ENCODE results near the gene EML5.
"Not testable (repeated sequence)": the region's sequence is repeated elsewhere in the genome, so short reads cannot be mapped to it uniquely, and the experiment has no call there.

EML5 gene

DNA sequence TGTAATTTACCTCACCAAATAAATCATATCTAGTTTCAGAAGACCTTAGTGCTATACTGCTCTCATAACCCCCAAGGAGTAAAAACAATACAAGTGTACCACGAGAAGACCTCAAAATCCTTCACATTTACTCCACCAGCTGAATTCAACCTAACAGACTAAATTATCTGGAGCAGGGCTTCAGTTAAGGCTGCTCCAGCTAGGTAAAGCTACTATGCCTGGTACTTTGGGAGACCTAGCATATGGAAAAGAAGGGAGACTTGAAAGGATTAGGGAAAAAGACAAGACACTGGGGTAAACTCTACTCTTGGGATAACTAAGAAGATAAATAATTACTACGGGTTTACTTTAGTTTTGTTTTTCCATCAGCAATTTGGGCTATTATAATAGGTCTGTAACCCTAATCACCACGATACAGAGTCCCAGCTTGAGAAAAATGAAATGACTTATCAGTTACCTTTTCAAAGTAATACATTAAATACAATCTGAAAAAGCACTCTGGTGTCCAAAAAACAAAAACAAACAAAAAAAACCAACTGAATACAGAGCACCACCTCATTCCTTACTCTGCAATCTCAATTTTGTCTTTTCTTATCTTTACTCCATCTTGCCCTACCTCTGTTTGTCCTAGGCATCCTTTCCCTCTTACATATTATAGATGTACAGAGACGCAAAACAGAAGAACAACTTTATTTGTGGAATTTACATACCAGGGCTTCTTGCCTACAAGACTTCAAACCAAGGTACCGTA, 2.1 kb downstream of the EML5 start:
- peak; percentile 29 for FAIRE-seq
- no peak for DNase-seq (ENCODE audit: insufficient read length, low spot score)

GRCh38 chr14:88789573-88789972, 3.2 kb downstream of the EML5 start:
- FAIRE-seq; DNase-seq (ENCODE audit: insufficient read length, low spot score): not testable (repeated sequence)

More for the DNA sequence above, 2.1 kb downstream of the EML5 start:
- TF ChIP-seq, protein P1, sequence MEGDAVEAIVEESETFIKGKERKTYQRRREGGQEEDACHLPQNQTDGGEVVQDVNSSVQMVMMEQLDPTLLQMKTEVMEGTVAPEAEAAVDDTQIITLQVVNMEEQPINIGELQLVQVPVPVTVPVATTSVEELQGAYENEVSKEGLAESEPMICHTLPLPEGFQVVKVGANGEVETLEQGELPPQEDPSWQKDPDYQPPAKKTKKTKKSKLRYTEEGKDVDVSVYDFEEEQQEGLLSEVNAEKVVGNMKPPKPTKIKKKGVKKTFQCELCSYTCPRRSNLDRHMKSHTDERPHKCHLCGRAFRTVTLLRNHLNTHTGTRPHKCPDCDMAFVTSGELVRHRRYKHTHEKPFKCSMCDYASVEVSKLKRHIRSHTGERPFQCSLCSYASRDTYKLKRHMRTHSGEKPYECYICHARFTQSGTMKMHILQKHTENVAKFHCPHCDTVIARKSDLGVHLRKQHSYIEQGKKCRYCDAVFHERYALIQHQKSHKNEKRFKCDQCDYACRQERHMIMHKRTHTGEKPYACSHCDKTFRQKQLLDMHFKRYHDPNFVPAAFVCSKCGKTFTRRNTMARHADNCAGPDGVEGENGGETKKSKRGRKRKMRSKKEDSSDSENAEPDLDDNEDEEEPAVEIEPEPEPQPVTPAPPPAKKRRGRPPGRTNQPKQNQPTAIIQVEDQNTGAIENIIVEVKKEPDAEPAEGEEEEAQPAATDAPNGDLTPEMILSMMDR (IDR thresholded peaks at IDR 0.05; ENCODE audit: insufficient read depth, missing control alignments) = no peak

DNA sequence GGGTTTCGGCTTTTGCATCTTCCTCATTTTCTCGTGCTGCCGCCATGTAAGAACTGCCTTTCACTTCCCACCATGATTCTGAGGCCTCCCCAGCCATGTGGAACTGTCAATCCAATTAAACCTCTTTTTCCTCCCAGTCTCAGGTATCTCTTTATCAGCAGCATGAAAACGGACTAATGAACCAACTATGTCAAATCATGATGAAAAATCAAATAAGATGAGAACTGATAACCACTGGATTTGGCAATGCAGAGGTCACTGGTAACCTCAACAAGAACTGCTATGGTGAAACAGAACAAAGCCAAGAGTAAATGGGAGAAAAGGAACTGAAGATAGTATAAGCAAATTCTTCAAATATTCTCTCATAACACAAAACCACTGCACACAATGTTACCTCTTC, 6.0 kb downstream of the EML5 start:
- FAIRE-seq = no peak
- no peak for DNase-seq (ENCODE audit: insufficient read length, low spot score)
- TF ChIP-seq, protein P1 (IDR thresholded peaks at IDR 0.05; ENCODE audit: insufficient read depth, missing control alignments) = no peak

DNA sequence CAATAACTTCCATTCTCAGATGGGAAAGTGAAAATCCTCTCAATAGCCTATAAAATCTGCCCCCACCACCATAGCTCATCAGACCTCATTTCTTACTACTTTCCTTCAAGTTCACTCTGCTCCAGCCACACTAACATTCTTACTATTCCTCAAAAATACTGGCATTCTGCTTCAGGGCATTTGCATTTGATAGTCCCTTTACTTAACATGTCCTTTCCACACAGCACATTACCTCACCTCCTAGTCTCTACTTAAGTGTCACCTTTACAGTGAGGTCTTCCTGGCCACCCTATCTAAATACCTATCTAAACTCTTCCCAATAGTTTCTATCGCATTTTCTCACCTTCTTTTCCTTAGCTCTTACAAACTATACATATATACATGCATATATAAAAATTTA, 6.8 kb downstream of the EML5 start:
- DNase-seq (ENCODE audit: insufficient read length, low spot score) (no peak), FAIRE-seq (no peak)
- TF ChIP-seq, protein P1 (IDR thresholded peaks at IDR 0.05; ENCODE audit: insufficient read depth, missing control alignments) = no peak

DNA sequence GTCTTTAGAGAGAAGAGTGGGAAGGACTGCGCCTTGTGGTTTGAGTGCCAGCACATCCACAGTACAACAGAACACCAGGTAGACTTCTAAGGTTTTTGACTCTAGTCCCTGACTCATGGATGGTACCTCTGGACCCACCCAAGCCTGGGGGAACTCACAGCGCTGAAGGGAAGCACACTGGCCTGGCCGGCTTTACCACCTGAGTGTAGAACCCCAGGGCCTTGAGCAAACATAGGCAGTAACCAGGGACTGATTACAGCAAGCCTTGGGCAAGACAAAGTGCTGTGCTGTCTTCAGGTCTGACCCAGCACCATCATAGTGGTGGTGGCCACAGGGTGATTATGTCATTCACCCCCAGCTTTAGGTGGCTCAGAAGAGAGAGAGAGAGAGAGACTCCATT, 17.2 kb downstream of the EML5 start:
- DNase-seq (ENCODE audit: insufficient read length, low spot score) = no peak
- no peak for FAIRE-seq
- TF ChIP-seq, protein P1 (IDR thresholded peaks at IDR 0.05; ENCODE audit: insufficient read depth, missing control alignments) = no peak

- TF ChIP-seq, protein P1 (IDR thresholded peaks at IDR 0.05; ENCODE audit: insufficient read depth, missing control alignments) = no peak
- FAIRE-seq (no peak), DNase-seq (ENCODE audit: insufficient read length, low spot score) (no peak)
Observed at GRCh38 chr14:88770736-88771135, 22.0 kb downstream of the EML5 start.

DNA sequence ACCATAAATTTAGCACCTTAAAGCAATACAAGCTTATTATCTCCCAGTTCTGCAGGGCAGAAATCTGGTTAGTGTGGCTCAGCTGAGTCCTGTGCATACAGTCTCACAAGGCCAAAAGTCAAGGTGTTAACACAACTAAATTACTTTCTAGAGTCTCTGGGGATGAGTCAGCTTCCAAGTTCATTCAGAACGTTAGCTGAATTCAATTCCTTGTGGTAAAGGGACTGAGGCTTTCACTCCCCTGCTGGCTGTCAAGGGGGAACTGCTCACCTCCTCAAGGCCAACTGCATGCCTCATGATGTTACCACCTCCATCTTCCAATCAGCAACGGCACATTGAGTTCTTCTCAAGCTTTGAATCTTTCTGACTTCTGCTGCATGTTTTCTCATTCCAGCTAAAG, 27.6 kb downstream of the EML5 start:
- FAIRE-seq (no peak), DNase-seq (ENCODE audit: insufficient read length, low spot score) (no peak)
- TF ChIP-seq, protein P1 (IDR thresholded peaks at IDR 0.05; ENCODE audit: insufficient read depth, missing control alignments) = no peak
